ENCODE measurements around the gene ZC2HC1B.
A peak's percentile ranks its signal among the peaks of the same experiment; 100 is the strongest.

DNA sequence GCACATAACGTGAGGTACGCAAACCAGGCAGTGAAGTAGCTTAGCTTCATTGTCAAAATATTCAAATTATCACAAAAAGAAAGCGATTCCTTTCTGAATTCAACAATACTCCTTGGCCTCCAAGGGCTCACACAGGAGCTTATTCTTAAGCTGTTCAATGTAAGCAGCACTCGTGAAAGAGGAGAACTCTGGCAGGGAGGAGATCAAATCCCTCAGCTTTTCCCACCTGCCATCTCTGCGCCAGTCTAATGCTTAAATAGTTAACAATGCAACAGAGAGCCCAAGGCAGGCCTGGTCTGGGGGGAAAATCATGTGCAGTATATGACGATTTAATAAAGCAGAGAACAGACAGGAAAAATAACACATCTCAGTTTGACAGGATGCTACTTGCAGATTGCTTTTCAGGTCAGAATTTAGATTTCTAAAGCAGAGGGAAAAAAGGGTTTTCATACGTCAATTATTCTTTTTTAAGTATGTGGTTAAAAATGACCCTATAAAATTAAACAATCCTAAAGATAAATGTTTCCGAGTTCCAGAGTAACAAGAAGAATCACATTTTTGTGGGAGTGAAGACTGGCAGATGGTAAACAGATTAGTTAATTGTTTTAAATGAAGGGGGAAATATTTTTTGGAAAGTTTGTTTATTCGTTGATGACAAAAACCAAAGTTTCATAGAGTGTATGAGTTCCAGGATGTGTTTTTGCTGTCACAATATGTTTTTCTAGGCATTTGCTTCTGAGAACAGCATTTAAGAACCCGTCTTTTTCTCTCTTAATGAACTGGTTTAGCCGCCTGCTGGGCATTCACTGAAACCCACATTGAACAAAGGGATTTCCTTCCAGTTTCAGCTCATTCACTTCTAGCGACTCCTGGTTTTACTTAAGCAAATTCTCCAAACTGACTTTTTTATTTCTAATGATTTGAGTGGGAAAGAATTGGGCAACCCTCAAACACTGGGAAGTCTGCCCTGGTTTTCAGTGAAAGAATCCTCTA lies 97.9 kb downstream of the ZC2HC1B start:
- TF ChIP-seq, protein P1, sequence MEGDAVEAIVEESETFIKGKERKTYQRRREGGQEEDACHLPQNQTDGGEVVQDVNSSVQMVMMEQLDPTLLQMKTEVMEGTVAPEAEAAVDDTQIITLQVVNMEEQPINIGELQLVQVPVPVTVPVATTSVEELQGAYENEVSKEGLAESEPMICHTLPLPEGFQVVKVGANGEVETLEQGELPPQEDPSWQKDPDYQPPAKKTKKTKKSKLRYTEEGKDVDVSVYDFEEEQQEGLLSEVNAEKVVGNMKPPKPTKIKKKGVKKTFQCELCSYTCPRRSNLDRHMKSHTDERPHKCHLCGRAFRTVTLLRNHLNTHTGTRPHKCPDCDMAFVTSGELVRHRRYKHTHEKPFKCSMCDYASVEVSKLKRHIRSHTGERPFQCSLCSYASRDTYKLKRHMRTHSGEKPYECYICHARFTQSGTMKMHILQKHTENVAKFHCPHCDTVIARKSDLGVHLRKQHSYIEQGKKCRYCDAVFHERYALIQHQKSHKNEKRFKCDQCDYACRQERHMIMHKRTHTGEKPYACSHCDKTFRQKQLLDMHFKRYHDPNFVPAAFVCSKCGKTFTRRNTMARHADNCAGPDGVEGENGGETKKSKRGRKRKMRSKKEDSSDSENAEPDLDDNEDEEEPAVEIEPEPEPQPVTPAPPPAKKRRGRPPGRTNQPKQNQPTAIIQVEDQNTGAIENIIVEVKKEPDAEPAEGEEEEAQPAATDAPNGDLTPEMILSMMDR (conservative IDR thresholded peaks at IDR 0.05 in 1 of 2, IDR thresholded peaks at IDR 0.05 in 1 of 2; ENCODE audit: extremely low read depth in 1 of 2, insufficient read depth in 1 of 2, low read depth in 1 of 2, low read length in 2 of 2): peak; percentile 38 to 47
- no peak for TF ChIP-seq EZH2 (IDR thresholded peaks at IDR 0.05; ENCODE audit: borderline replicate concordance, low read length)
